SK-N-SH treated with all-trans-retinoic acid at 6 μM for 48 hours (cell line): ENCODE data around the gene BTG3.

Experiments
- GLIS3 ChIP-seq: fragments of 250-450 bp; sonication (Bioruptor Pico); IDR thresholded peaks from 2 replicates; pipeline ENCODE4 v1.5.0; 2020; ENCODE audit warnings: mild to moderate bottlenecking, moderate library complexity
- PPARA ChIP-seq: fragments of 250-450 bp; sonication (Bioruptor Pico); IDR thresholded peaks from 2 replicates; pipeline ENCODE4 v1.5.0; 2020; ENCODE audit warnings: mild to moderate bottlenecking, borderline replicate concordance
- TOX ChIP-seq: fragments of 250-450 bp; sonication (Bioruptor Pico); IDR thresholded peaks from 2 replicates; pipeline ENCODE4 v1.8.0; 2021; ENCODE audit warnings: mild to moderate bottlenecking, moderate library complexity, borderline replicate concordance
- ZFP30 ChIP-seq: fragments of 450-650 bp; formaldehyde crosslinking; IDR thresholded peaks from 2 replicates; pipeline ENCODE4 v1.5.0; 2022; ENCODE audit warnings: mild to moderate bottlenecking, moderate library complexity
- ZNF8 ChIP-seq: fragments of 450-650 bp; formaldehyde crosslinking; IDR thresholded peaks from 2 replicates; pipeline ENCODE4 v1.5.0; 2020; ENCODE audit warnings: mild to moderate bottlenecking, moderate library complexity

GRCh38 chr21:17611414-17612022 is 1.2 kb downstream of the BTG3 start:
- no peak for TF ChIP-seq ZNF8 (CRISPR knock-in tag)
- TF ChIP-seq ZFP30 (CRISPR knock-in tag) = no peak
- TF ChIP-seq TOX (CRISPR knock-in tag) = no peak
- TF ChIP-seq PPARA (CRISPR knock-in tag) = no peak
- TF ChIP-seq GLIS3 = no peak
